Endothelial cell of umbilical vein (primary cell): ENCODE results near the gene MKNK1.
A peak's percentile ranks its signal among the peaks of the same experiment; 100 is the strongest.

Experiments
- EZH2 ChIP-seq: IDR thresholded peaks from 2 replicates; pipeline ENCODE4 v1.6.1; 2012; ENCODE audit warnings: borderline replicate concordance, low read depth, mild to moderate bottlenecking, moderate library complexity, low read length, inconsistent platforms; ENCODE audit not compliant: severe bottlenecking
- FOS ChIP-seq: IDR thresholded peaks from 2 replicates; pipeline ENCODE4 v1.6.1; 2011; ENCODE audit warnings: mild to moderate bottlenecking, low read length, moderate library complexity, borderline replicate concordance; ENCODE audit not compliant: insufficient read depth
- MYC ChIP-seq: IDR thresholded peaks from one replicate; pipeline ENCODE4 v1.6.1; 2011; ENCODE audit warnings: mild to moderate bottlenecking, low read depth, low read length
- POLR2A ChIP-seq: IDR thresholded peaks from 2 replicates; pipeline ENCODE4 v1.6.1; 2012; ENCODE audit warnings: low read depth, mild to moderate bottlenecking, control low read depth, low read length
- POLR2AphosphoS5 ChIP-seq: IDR thresholded peaks from 2 replicates; pipeline ENCODE4 v1.6.1; 2012; ENCODE audit warnings: low read depth, mild to moderate bottlenecking, control low read depth, low read length, moderate library complexity; ENCODE audit not compliant: insufficient read depth
- TF ChIP-seq, protein P1 (sequence below), 2 donors: IDR thresholded peaks; 1 replicate in 1 of 2; 2 replicates in 1 of 2; pipeline ENCODE4 v1.5.1; 2011; ENCODE audit warnings: low read length in 2 of 2, mild to moderate bottlenecking in 2 of 2, moderate library complexity in 2 of 2, control low read depth in 1 of 2, inconsistent platforms in 1 of 2, low read depth in 1 of 2; ENCODE audit not compliant: insufficient read depth in 1 of 2; ENCODE audit errors: extremely low read depth in 1 of 2

DNA sequence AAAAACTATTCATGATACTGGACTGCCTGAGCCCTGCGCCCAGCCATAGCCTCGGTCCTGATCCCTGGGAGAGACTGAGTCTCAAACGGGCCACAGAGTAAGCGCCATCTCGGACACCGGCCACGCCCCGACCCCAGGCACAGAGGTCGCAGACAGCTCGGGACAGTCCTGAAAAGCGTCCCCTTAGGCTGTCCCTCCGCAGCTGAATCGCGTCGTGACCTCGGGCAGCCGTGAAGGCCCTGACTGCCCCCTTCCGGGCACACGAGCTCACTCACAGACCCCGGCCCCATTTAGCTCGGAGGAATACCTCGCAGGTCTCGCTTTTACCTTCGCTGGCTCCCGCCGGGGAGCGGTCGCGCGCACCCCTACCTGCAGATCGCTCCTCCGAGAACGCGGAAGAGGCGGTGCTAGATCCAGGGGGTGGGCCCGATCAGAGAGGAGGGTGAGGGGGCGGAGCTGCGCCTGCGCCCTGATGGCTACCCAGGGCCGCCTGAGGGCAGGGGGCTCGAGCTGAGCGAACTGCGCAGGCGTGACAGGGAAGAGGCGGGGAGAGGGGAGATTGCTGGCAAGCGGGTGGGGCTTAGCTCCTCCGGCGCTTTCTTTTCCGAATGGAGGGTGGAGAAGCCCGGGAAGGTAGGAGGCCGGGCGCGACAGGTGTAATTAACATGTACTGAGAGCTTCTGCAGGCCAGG is at the start of gene MKNK1:
- TF ChIP-seq FOS, result no peak
- TF ChIP-seq, protein P1, sequence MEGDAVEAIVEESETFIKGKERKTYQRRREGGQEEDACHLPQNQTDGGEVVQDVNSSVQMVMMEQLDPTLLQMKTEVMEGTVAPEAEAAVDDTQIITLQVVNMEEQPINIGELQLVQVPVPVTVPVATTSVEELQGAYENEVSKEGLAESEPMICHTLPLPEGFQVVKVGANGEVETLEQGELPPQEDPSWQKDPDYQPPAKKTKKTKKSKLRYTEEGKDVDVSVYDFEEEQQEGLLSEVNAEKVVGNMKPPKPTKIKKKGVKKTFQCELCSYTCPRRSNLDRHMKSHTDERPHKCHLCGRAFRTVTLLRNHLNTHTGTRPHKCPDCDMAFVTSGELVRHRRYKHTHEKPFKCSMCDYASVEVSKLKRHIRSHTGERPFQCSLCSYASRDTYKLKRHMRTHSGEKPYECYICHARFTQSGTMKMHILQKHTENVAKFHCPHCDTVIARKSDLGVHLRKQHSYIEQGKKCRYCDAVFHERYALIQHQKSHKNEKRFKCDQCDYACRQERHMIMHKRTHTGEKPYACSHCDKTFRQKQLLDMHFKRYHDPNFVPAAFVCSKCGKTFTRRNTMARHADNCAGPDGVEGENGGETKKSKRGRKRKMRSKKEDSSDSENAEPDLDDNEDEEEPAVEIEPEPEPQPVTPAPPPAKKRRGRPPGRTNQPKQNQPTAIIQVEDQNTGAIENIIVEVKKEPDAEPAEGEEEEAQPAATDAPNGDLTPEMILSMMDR (IDR thresholded peaks at IDR 0.05; ENCODE audit: extremely low read depth in 1 of 2, insufficient read depth in 1 of 2, low read depth in 1 of 2, low read length in 2 of 2), result peak in 1 of 2 donors; percentile 19
- peak; percentile 71 for TF ChIP-seq POLR2A
- no peak for TF ChIP-seq EZH2
- peak; percentile 85 for TF ChIP-seq POLR2AphosphoS5
- TF ChIP-seq MYC, result no peak
